Esophagus muscularis mucosa (tissue), 4 donors: ENCODE data around the gene BCS1L. TPM values are rescaled to one million over a fixed set of nuclear protein-coding genes. Genes with fewer than 3 reads are reported as not detected.
A peak's percentile ranks its signal among the peaks of the same experiment; 100 is the strongest.

ENCODE experiments used
- DNase-seq: peaks from one replicate; pipeline ENCODE4 v3.0.0-alpha.2; 2017; ENCODE audit errors: extremely low spot score
- H3K27ac ChIP-seq, 4 donors: fragments of 200-600 bp; sonication (generic); replicated peaks in 1 of 4; 1 replicate in 3 of 4; 2 replicates in 1 of 4; pipeline ENCODE4 v1.5.1; 2016 to 2019; ENCODE audit warnings: mild to moderate bottlenecking in 1 of 4
- H3K27me3 ChIP-seq, 4 donors: fragments of 200-600 bp; sonication (generic); one replicate each; pipeline versions ENCODE4 v1.5.1 to v1.6.0; 2016 to 2019
- H3K36me3 ChIP-seq, 4 donors: fragments of 200-600 bp; sonication (generic); one replicate each; pipeline ENCODE4 v1.5.1; 2016 to 2019
- H3K4me1 ChIP-seq, 4 donors: fragments of 200-600 bp; sonication (generic); one replicate each; pipeline ENCODE4 v1.5.1; 2016 to 2019
- H3K4me3 ChIP-seq, 4 donors: fragments of 200-600 bp; sonication (generic); 1 replicate in 2 of 4; 2 replicates in 2 of 4; pipeline ENCODE4 v1.5.1; 2016 to 2019; ENCODE audit warnings: mild to moderate bottlenecking in 4 of 4, moderate library complexity in 1 of 4
- H3K9me3 ChIP-seq, 4 donors: fragments of 200-600 bp; sonication (generic); 1 replicate in 3 of 4; 2 replicates in 1 of 4; pipeline ENCODE4 v1.5.1; 2016 to 2019
- CTCF ChIP-seq, 3 experiments: fragments of 200-600 bp in 2 of 3; fragments of 450-650 bp in 1 of 3; sonication (generic) in 2 of 3; IDR thresholded peaks; one replicate each; pipeline ENCODE4 v1.5.1; 2017 to 2019; ENCODE audit warnings: antibody characterized with exemption in 3 of 3, mild to moderate bottlenecking in 2 of 3, moderate library complexity in 1 of 3
- EP300 ChIP-seq: sonication (generic); formaldehyde crosslinking; IDR thresholded peaks from one replicate; pipeline ENCODE4 v1.6.1; 2017; ENCODE audit warnings: antibody characterized with exemption
- POLR2A ChIP-seq: fragments of 450-650 bp; IDR thresholded peaks from one replicate; pipeline ENCODE4 v1.6.1; 2017; ENCODE audit warnings: antibody characterized with exemption, moderate library complexity, mild to moderate bottlenecking, low read depth
- POLR2AphosphoS5 ChIP-seq, 2 donors: sonication (generic); formaldehyde crosslinking; IDR thresholded peaks; one replicate each; pipeline ENCODE4 v1.6.1; 2017; ENCODE audit warnings: antibody characterized with exemption in 2 of 2
- WGBS: methylation state at CpG from one replicate; pipeline ENCODE4 v1.1.5; 2018; 5-methylcytosine and 5-hydroxymethylcytosine counted together
- intact Hi-C: fragments of 100-400 bp; cut with DNase I; formaldehyde crosslinking; loops from one replicate; pipeline ENCODE4 v1.15.1; 2023
- total RNA-seq, 4 donors: library from RNA; depleted of rRNA; stranded (reverse); fragments of >200 nt; gene quantifications; one replicate each; pipeline versions ENCODE4 v1.1.0 to v1.2.1, GENCODE V29; 2016

Gene BCS1L
- total RNA-seq, 4 donors from 2014 or later, result 21.3 to 27.3 (median 25.6) TPM

GRCh38 chr2:218655751-218656150 lies 3.7 kb upstream of the BCS1L start:
- peaks cover 22 to 41% (median 27%) of the 10 kb centered on the region in 4 donors for H3K4me1 ChIP-seq
- no peak for DNase-seq

DNA sequence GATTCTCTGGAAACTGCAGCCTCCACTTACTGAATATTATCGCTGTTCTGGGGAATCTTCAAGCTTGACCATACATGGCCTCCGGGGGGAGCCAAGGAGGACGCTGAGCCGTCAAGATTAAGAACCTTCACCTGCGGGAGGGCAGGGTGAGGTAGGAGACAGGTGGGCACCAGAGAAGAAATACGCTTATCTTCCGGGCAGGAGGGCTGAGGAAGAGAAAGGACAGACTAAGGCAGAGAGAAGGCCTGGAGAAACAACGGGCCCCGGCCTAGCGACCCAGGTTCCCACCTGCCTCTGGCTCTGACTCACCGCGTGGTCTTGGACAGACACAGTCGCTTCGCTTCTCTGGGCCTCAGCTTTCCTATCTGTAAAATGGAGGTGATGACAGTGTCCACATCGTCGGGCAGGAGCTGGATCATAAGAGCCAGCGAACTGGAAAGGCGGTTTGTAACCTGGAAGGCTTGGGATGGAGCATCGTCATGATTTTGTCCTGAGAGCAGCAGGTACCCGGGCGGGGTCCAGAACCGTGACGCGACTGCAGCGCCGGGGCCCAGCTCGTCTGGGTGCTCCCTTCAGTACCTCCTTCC lies 719 bp upstream of the BCS1L start:
- intact Hi-C loops, result no loop called here
- peaks cover 36 to 65% (median 47%) of the 10 kb centered on the region in 4 donors for H3K36me3 ChIP-seq

More at GRCh38 chr2:218655751-218656150, 3.7 kb upstream of the BCS1L start:
- WGBS, result 74% methylated on average over 2 of the region's 2 CpGs
- H3K27me3 ChIP-seq, result no peaks in the 10 kb centered on the region
- H3K36me3 ChIP-seq, result peaks cover 32 to 71% (median 52%) of the 10 kb centered on the region in 4 donors
- no peak overlapping the region for H3K27ac ChIP-seq
- no peak overlapping the region for H3K4me3 ChIP-seq
- no peaks in the 10 kb centered on the region for H3K9me3 ChIP-seq
- intact Hi-C loops, result no loop called here
- TF ChIP-seq POLR2AphosphoS5 (IDR thresholded peaks at IDR 0.05) (no peak), CTCF (IDR thresholded peaks at IDR 0.05) (no peak), EP300 (no peak)

GRCh38 chr2:218659988-218660358 lies 490 bp downstream of the BCS1L start:
- Histone ChIP-seq H3K9me3 (no peaks in the 10 kb centered on the region), H3K36me3 (peaks cover 44 to 65% (median 50%) of the 10 kb centered on the region in 4 donors), H3K4me1 (peaks cover 22 to 43% (median 28%) of the 10 kb centered on the region in 4 donors), H3K4me3 (peak overlapping the region; percentile 81 to 97 (median 88)), H3K27me3 (no peaks in the 10 kb centered on the region), H3K27ac (peak overlapping the region; percentile 76 to 83 (median 78))
- intact Hi-C loops, result loop anchor here (5.0 kb wide), 1 partner anchor 253 kb away; no protein-coding TSS in a partner anchor
- DNase-seq, result no peak
- TF ChIP-seq CTCF (IDR thresholded peaks at IDR 0.05), result no peak
- no peak for TF ChIP-seq EP300
- no peak for TF ChIP-seq POLR2A
- TF ChIP-seq POLR2AphosphoS5 (IDR thresholded peaks at IDR 0.05), result no peak
- WGBS, result 20% methylated on average over 8 of the region's 8 CpGs

More for the DNA sequence above, 719 bp upstream of the BCS1L start:
- Histone ChIP-seq H3K27me3 (no peaks in the 10 kb centered on the region), H3K4me3 (peak overlapping the region; percentile 81 to 97 (median 88)), H3K4me1 (peaks cover 22 to 43% (median 28%) of the 10 kb centered on the region in 4 donors), H3K27ac (peak overlapping the region; percentile 76 to 83 (median 78)), H3K9me3 (no peaks in the 10 kb centered on the region)
- 4% methylated on average over 10 of the region's 27 CpGs for WGBS
- no peak for TF ChIP-seq POLR2AphosphoS5 (IDR thresholded peaks at IDR 0.05)
- TF ChIP-seq CTCF (IDR thresholded peaks at IDR 0.05), result peak in 1 of 3 experiments; percentile 19
- DNase-seq, result no peak

DNA sequence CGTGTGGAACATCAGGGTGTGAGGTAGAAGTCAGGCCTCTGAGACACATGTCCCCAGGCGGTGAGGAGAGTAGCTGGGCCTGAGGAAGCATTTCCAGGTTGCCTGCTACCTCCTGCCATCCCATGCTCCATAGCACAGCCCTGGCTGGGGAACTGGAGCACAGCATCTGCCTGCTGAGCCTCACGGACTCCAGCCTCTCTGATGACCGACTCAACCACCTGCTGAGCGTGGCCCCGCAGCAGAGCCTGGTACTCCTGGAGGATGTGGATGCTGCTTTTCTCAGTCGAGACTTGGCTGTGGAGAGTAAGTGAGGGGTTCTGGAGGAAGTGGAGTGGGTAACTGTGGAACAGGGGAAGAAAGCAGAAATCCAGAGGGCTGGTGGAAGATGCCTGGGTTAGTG lies 2.9 kb downstream of the BCS1L start:
- DNase-seq, result no peak

More for the DNA sequence above, 2.9 kb downstream of the BCS1L start:
- H3K27me3 ChIP-seq, result no peaks in the 10 kb centered on the region
- H3K4me1 ChIP-seq, result peaks cover 21 to 32% (median 23%) of the 10 kb centered on the region in 4 donors
- H3K9me3 ChIP-seq, result no peaks in the 10 kb centered on the region
- no peak overlapping the region for H3K4me3 ChIP-seq
- intact Hi-C loops, result loop anchor here (5.0 kb wide), 1 partner anchor 255 kb away; no protein-coding TSS in a partner anchor
- peaks cover 55 to 66% (median 62%) of the 10 kb centered on the region in 4 donors for H3K36me3 ChIP-seq
- WGBS, result 84% methylated on average over 6 of the region's 7 CpGs
- H3K27ac ChIP-seq, result no peak overlapping the region
- no peak for TF ChIP-seq POLR2AphosphoS5 (IDR thresholded peaks at IDR 0.05)
- no peak for TF ChIP-seq EP300
- TF ChIP-seq POLR2A, result no peak
- TF ChIP-seq CTCF (IDR thresholded peaks at IDR 0.05), result no peak
